ENCODE measurements around the gene OR51B6.

The OR51B6 gene

DNA sequence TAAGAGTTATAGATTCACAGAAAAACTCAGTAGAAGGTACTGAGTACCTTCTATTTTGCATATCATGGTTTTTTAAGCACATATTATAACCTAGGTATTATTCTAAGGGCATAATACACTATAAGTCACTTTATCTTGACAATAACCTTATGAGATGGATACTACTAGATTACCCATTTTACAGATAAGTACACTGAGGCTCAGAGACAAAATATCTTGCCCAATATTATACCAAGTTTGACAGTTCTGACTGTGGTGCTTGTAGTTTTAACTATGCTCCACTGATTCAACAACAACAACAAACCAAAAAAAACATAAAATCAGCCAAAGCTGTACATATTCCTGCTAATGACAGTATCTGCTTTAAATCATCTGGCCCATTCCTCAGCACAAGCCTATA lies 42.8 kb downstream of the OR51B6 start:
- H3K9me3 ChIP-seq (ENCODE audit: control insufficient read depth in 2 of 2, low read length in 2 of 2) = no peaks in the 10 kb centered on the region
- H3K9ac ChIP-seq (ENCODE audit: low read depth in 1 of 2, low read length in 2 of 2) = no peak overlapping the region
- no peaks in the 10 kb centered on the region for H3K27me3 ChIP-seq (ENCODE audit: control insufficient read depth in 2 of 2, insufficient read depth in 2 of 2, low read length in 2 of 2)
- no peak overlapping the region for H3K4me3 ChIP-seq (ENCODE audit: low read length in 2 of 2)
- H3K27ac ChIP-seq (ENCODE audit: low read depth in 2 of 2, low read length in 2 of 2) = no peak overlapping the region
- no peaks in the 10 kb centered on the region for H3K36me3 ChIP-seq (ENCODE audit: control insufficient read depth in 2 of 2, insufficient read depth in 2 of 2, low read length in 2 of 2)
- no peaks in the 10 kb centered on the region for H3K4me1 ChIP-seq (ENCODE audit: control insufficient read depth in 2 of 2, insufficient read depth in 2 of 2, low read length in 2 of 2)

DNA sequence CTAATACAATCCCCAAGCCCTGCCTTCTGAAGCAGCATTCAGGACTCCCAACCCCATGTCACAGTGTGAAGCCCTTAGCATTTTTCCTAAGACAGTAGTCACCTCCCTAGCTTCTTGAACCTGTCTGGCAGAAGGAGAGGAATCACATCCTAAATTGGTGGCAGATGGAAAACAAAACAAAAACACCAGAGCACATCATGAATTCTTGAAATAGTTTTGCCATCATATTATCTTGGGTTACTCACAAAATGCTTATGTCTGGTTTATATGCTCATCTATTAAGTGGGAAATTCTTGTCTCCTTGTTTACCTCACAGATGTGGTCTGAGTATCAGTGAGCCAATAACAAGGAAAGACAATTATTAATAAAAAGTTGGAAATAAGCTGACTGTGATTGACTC lies 47.6 kb downstream of the OR51B6 start:
- H3K4me3 ChIP-seq (ENCODE audit: low read length in 2 of 2) = no peak overlapping the region
- no peaks in the 10 kb centered on the region for H3K4me1 ChIP-seq (ENCODE audit: control insufficient read depth in 2 of 2, insufficient read depth in 2 of 2, low read length in 2 of 2)
- H3K9ac ChIP-seq (ENCODE audit: low read depth in 1 of 2, low read length in 2 of 2) = no peak overlapping the region
- H3K36me3 ChIP-seq (ENCODE audit: control insufficient read depth in 2 of 2, insufficient read depth in 2 of 2, low read length in 2 of 2) = no peaks in the 10 kb centered on the region
- no peaks in the 10 kb centered on the region for H3K27me3 ChIP-seq (ENCODE audit: control insufficient read depth in 2 of 2, insufficient read depth in 2 of 2, low read length in 2 of 2)
- no peak overlapping the region for H3K27ac ChIP-seq (ENCODE audit: low read depth in 2 of 2, low read length in 2 of 2)
- no peaks in the 10 kb centered on the region for H3K9me3 ChIP-seq (ENCODE audit: control insufficient read depth in 2 of 2, low read length in 2 of 2)

Data from mucosa of rectum (tissue), 2 donors.